Bronchial epithelial cell (primary cell): Measurements from ENCODE around the gene CAPNS2. TPM values are rescaled to one million over a fixed set of nuclear protein-coding genes. Genes with fewer than 3 reads are reported as not detected.

Experiments
- DNase-seq: peaks from one replicate; pipeline ENCODE4 v3.0.0-alpha.2; 2010; ENCODE audit warnings: low read depth
- FAIRE-seq: peaks from 2 replicates; lab custom pipeline; 2011; peaks lifted over from hg19 to GRCh38; lab: Jason Lieb, UNC
- H3K27me3 ChIP-seq: 2 replicates; pipeline ENCODE4 v1.5.1; 2011; ENCODE audit warnings: low read length; ENCODE audit not compliant: control insufficient read depth, insufficient read depth
- H3K36me3 ChIP-seq: 2 replicates; pipeline ENCODE4 v1.5.1; 2011; ENCODE audit warnings: low read length; ENCODE audit not compliant: control insufficient read depth, insufficient read depth
- H3K4me3 ChIP-seq: 2 replicates; pipeline ENCODE4 v1.5.1; 2011; ENCODE audit warnings: mild to moderate bottlenecking, low read depth, low read length, control low read depth
- total RNA-seq: library from RNA; depleted of rRNA; stranded (reverse); fragments of >200 nt; gene quantifications from 2 replicates; pipeline ENCODE4 v1.2.1, GENCODE V29; 2014
- TF ChIP-seq, protein P1 (sequence below): IDR thresholded peaks from 2 replicates; pipeline ENCODE4 v1.5.1; 2011; ENCODE audit warnings: mild to moderate bottlenecking, moderate library complexity, low read length, control low read depth, inconsistent platforms; ENCODE audit not compliant: insufficient read depth, severe bottlenecking

CAPNS2 gene
- 29.2 and 103 TPM in 2 replicates for total RNA-seq

DNA sequence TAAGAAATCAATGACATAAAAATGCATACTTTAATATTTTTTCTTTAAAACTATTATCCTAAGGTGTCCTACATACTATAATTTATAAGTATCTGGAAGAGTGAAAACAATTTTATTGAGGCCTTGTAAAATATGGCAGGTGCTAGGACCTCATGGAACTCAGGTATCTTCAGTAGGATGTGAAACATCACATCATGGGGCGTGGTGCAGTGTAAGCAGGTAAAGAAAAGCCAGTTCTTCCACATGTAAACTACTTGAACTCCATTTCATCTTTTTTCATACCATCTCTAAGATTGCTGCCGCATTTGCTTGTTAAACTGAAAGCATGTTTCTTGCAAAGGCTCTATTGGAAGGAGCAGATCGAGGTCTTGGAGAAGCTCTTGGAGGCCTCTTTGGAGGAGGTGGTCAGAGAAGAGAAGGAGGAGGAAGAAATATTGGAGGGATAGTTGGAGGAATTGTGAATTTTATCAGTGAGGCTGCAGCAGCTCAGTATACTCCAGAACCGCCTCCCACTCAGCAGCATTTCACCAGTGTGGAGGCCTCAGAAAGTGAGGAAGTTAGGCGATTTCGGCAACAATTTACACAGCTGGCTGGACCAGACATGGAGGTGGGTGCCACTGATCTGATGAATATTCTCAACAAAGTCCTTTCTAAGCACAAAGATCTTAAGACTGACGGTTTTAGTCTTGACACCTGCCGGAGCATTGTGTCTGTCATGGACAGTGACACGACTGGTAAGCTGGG is at the start of gene CAPNS2:
Gene CAPNS2, plus strand, starts transcription at position 253 of the 744 bp plus-strand sequence. Its CDS starts 73 bp downstream, at position 326.
- DNase-seq (peak; percentile 67), FAIRE-seq (no peak)
- TF ChIP-seq, protein P1, sequence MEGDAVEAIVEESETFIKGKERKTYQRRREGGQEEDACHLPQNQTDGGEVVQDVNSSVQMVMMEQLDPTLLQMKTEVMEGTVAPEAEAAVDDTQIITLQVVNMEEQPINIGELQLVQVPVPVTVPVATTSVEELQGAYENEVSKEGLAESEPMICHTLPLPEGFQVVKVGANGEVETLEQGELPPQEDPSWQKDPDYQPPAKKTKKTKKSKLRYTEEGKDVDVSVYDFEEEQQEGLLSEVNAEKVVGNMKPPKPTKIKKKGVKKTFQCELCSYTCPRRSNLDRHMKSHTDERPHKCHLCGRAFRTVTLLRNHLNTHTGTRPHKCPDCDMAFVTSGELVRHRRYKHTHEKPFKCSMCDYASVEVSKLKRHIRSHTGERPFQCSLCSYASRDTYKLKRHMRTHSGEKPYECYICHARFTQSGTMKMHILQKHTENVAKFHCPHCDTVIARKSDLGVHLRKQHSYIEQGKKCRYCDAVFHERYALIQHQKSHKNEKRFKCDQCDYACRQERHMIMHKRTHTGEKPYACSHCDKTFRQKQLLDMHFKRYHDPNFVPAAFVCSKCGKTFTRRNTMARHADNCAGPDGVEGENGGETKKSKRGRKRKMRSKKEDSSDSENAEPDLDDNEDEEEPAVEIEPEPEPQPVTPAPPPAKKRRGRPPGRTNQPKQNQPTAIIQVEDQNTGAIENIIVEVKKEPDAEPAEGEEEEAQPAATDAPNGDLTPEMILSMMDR: no peak
- Histone ChIP-seq H3K36me3 (no peaks in the 10 kb centered on the region), H3K4me3 (peak within 1 kb of the TSS; percentile 57), H3K27me3 (no peaks in the 10 kb centered on the region)

DNA sequence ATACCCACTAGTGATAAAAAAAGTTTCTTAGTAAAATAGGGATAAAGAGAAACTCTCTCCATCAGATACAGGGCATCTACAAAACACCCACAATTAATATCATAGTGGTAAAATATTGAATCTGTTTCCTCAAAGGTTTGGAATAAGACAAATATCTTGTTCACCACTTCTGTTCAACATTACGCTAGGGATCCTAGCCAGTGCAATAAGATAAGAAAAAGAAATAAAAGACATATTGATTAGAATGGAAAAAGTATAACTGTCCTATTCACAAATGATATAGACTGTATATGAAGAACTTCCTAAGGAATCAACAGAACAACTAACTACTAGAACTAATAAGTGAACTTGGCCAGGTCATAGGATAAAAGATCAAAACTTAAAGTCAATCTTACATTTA is 44.7 kb upstream of the CAPNS2 start:
- FAIRE-seq: no peak
- Histone ChIP-seq H3K27me3 (no peaks in the 10 kb centered on the region), H3K36me3 (no peaks in the 10 kb centered on the region), H3K4me3 (no peak overlapping the region)
- TF ChIP-seq, protein P1: no peak
- DNase-seq: no peak

DNA sequence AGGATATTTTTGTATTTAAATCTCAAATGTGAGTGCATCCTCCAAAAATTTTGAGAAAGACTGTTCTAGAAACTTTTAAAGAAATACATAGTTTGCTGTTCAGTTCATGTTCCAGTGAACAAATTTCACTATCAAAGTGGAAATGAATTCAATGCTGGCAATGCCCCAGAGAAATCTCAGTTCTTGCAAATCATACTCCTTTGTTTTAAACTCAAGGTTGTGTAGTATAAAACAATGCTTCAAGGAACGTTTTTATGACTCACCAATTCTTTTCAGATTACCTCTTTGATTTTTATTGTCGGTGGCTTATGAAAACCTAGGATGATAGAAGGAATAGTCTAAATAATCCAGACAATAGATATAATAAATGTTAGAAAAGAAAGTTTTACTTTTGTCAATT is 40.0 kb upstream of the CAPNS2 start:
- TF ChIP-seq, protein P1: no peak
- no peak overlapping the region for H3K4me3 ChIP-seq
- DNase-seq (peak; percentile 66), FAIRE-seq (no peak)
- H3K36me3 ChIP-seq: peaks cover 1% of the 10 kb centered on the region
- no peaks in the 10 kb centered on the region for H3K27me3 ChIP-seq

DNA sequence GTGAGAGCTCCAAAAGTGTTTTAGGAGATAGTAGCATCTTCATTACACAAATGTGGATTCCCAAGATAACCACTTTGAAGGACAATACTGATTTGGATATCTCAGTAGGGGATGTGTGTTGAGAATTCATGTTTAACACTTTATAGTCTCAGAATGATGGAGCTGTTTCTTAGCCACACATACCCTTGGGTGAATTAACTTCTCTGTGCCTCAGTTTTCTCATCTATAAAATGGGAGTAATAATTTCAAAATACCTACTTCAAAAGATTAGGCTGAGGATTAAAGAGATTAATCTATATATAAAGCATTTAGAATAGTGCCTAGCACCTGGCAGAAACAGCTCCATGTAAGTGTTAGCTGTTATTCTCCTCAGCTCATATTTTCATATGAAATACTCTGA is 38.6 kb upstream of the CAPNS2 start:
- DNase-seq (no peak), FAIRE-seq (no peak)
- H3K36me3 ChIP-seq: peaks cover 1% of the 10 kb centered on the region
- no peak overlapping the region for H3K4me3 ChIP-seq
- no peaks in the 10 kb centered on the region for H3K27me3 ChIP-seq
- TF ChIP-seq, protein P1: no peak

DNA sequence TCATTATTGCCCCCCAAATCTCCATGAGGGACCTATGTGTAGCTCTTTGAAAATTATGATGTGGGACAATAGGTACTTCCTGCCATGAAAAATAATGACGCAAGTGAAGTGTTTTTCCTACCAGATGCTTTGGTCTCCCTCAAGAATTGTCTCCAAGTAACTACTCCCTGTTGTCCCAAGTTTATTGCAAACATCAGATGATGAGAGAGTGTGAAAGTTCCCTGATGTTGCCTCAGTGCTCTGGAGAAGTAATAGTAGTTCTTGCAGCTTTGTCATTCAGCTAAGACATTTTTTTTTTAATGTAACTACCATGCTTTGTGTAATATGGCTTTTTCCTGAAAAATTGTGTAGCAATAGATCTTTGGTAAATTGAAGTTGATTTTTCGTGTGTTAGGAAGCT is 37.5 kb upstream of the CAPNS2 start:
- no peak for FAIRE-seq
- no peak for DNase-seq
- TF ChIP-seq, protein P1: no peak
- Histone ChIP-seq H3K27me3 (no peaks in the 10 kb centered on the region), H3K36me3 (peaks cover 1% of the 10 kb centered on the region), H3K4me3 (no peak overlapping the region)

DNA sequence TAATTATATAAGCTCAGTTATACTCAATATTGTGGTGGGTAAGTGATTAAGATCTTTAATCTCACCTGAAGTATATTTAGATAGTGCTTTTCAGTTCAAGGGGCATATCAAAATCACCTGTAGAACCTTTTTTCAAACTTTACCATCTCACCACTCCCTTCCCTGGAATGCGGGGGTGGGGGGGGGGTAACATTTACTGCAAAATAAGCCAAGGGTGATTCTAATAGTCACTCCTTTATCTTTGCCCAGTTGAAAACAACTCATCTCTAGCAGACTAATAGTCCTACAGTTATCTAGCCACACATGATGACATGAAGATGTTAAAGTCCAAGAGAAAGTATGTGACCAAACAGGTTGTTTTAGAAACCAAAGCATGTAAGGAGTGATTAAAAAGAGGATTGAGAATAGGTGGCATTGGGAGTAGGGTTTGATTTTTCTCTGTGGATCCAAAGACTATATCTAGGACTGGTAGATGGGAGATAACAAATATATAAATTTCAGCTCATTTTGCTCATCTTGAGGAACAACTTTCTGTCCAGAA is 36.1 kb upstream of the CAPNS2 start:
- DNase-seq: no peak
- H3K27me3 ChIP-seq: no peaks in the 10 kb centered on the region

More for the DNA sequence above, 36.1 kb upstream of the CAPNS2 start:
- H3K4me3 ChIP-seq: no peak overlapping the region
- TF ChIP-seq, protein P1: no peak
- no peak for FAIRE-seq
- H3K36me3 ChIP-seq: peaks cover 1% of the 10 kb centered on the region
